Astrocyte (in vitro differentiated cells and primary cell): ENCODE measurements around the gene TNFRSF8.

Experiments used
- CTCF ChIP-seq: IDR thresholded peaks from 2 replicates; pipeline ENCODE4 v1.5.1; 2011; ENCODE audit warnings: low read depth, mild to moderate bottlenecking, inconsistent platforms, low read length, moderate library complexity; ENCODE audit not compliant: insufficient read depth
- EZH2 ChIP-seq: IDR thresholded peaks from 2 replicates; pipeline ENCODE4 v1.6.1; 2012; ENCODE audit warnings: mild to moderate bottlenecking, low read length, inconsistent platforms; ENCODE audit not compliant: insufficient read depth

DNA sequence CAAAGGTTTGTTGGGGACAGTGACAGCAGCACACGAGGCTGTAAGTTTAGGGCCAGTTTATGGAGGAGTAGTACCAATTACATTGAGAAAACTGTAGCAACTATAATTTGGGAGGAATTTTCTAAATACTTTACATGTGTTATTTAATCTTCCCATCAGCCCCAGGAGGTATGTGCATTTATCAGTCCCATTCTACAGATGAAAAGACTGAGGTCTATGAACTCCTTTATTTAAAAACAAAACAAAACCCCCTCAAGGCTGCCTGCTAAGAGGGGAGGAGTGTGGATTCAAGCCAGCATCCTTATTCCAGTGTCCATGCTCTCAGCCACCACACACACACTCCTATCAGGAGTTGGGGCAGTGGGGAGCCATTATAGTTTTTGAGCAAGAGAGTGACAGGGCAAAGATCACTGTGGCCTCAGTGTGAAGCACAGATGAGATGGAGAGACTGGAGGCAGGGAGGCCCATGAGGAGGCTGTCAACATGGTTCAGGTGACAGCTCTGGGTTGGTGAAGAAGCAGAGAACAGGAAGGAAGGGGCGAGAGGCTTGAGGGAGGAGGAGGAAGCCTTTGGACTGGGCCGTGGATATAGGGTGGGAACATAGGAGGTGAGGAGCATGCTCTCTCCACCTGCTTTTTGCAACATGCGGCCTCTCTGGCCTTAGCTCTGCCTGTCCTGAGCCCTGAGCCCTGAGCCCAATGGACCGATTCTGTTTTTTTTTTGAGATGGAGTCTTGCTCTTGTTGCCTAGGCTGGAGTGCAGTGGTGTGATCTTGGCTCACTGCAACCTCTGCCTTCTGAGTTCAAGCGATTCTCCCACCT lies 113.4 kb downstream of the TNFRSF8 start:
- TF ChIP-seq CTCF: no peak
- TF ChIP-seq EZH2: no peak
